GM15510 (cell line): ENCODE measurements around the gene CDKN2AIP.

ENCODE experiments used
- POLR2A ChIP-seq: IDR thresholded peaks from 3 replicates; pipeline ENCODE4 v1.6.1; 2011; ENCODE audit warnings: borderline replicate concordance; ENCODE audit not compliant: insufficient read length; ENCODE audit errors: extremely low read depth

Gene CDKN2AIP

GRCh38 chr4:183444214-183445096, at the start of gene CDKN2AIP:
TSS of gene CDKN2AIP (plus strand) at chr4:183444636. CDS start at chr4:183444798, 162 bp downstream.
- TF ChIP-seq POLR2A, result peak; percentile 88

DNA sequence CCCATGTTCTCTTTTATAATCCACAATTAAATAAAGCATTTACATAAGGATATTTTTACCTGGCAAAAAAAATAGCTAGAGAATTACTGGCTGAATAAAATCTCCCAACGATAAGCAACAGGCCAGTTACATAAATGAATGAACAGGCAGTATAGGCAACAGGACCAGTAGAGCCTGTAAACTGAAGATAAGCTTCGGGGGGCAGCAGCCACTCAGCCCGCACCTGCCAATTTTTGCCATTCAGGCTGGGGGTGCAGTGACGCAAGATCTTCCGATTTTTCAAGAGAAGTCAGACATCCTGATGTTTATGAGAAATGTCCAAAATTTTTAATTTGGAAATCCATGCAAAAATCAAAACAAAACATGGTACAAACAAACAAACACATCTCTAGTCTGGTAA, 49.0 kb upstream of the CDKN2AIP start:
- TF ChIP-seq POLR2A, result no peak

DNA sequence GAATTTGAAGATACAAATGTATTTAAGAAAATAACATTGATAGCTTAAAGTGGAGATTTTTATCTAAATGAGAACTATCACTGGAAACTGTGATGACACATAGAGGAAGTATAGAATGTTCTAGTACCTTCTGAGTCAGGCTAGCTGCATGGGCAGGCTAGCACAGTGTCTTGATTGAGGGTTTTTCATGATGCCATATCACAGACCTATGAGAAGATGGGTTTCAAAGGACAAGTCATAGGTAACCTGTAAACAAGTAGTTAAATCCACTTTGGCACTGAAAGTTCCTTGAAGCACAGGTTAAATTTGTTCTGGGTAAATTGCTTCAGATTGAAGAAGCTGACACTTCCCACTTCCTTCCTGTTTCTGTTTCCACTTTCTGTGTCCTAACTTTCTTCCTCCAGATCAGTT, 48.2 kb upstream of the CDKN2AIP start:
- TF ChIP-seq POLR2A, result no peak

- no peak for TF ChIP-seq POLR2A
Observed at GRCh38 chr4:183397741-183398297, 46.6 kb upstream of the CDKN2AIP start.

- TF ChIP-seq POLR2A, result no peak
Observed at GRCh38 chr4:183398298-183399125, 45.9 kb upstream of the CDKN2AIP start.

- no peak for TF ChIP-seq POLR2A
Observed at GRCh38 chr4:183399126-183399522, 45.3 kb upstream of the CDKN2AIP start.

DNA sequence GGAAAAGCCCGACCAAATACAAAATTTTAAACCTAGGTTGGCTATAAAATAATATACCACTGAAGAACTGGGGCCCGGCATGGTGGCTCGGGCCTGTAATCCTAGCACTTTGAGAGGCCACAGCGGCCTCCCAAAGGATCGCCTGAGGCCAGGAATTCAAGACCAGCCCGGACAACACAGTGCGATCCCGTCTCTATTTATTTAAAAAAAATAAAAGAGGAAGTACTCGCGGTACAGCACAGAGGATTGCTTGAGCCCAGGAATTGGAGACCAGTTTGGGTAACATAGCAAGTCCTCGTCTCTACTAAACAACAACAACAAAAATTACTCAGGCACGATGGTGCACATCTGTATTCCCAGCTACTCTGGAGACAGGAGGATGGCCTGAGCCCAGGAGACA, 44.8 kb upstream of the CDKN2AIP start:
- TF ChIP-seq POLR2A, result no peak

- TF ChIP-seq POLR2A, result no peak
Observed at GRCh38 chr4:183400035-183400434, 44.4 kb upstream of the CDKN2AIP start.

- TF ChIP-seq POLR2A, result no peak
Observed at GRCh38 chr4:183401473-183401872, 43.0 kb upstream of the CDKN2AIP start.

- TF ChIP-seq POLR2A, result no peak
Observed at GRCh38 chr4:183402771-183403170, 41.7 kb upstream of the CDKN2AIP start.

DNA sequence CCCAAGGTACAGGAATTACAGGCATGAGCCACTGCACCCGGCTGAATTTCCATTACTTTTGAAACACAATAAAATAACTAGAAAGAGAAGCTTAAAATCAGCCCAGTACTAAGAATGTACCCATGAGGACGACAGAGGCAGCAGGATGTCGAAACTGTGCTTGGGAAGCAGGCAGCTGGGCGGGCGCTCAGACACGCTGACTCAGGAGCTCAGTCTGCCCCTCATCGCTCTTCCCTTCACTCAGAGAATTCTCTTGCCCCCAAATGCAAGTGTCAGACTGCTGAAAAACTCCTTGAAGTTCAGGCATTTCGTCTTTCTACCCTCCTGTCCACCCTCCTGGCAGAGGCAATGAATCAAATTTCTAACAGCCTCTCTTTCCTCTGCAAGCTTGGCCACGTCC, 41.0 kb upstream of the CDKN2AIP start:
- no peak for TF ChIP-seq POLR2A

- TF ChIP-seq POLR2A, result no peak
Observed at GRCh38 chr4:183403961-183404360, 40.5 kb upstream of the CDKN2AIP start.

GRCh38 chr4:183405303-183405702, 39.1 kb upstream of the CDKN2AIP start:
- TF ChIP-seq POLR2A, result no peak

DNA sequence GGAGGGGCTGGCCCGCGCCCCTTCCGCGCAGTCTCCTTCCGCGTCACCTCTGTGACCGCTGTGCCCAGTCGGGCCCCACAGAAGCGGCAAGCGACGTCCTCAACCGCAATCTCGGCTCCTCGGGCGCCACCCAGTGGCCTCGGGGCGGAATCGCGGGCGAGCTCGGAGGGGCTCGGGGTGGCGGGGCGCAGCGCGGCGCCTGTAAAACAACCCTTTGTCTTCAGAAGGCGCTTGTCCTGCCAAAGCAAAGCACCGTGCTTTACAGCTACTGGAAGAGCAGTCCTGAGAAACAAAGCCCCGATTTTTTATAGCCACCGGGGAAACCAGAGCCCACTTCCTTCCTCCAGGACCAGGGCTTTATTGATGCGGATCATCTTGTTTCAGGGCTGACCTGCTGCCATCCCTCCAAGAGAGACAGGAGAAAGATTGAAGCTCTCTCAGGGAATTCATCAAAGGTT, 37.3 kb upstream of the CDKN2AIP start:
- TF ChIP-seq POLR2A, result no peak

DNA sequence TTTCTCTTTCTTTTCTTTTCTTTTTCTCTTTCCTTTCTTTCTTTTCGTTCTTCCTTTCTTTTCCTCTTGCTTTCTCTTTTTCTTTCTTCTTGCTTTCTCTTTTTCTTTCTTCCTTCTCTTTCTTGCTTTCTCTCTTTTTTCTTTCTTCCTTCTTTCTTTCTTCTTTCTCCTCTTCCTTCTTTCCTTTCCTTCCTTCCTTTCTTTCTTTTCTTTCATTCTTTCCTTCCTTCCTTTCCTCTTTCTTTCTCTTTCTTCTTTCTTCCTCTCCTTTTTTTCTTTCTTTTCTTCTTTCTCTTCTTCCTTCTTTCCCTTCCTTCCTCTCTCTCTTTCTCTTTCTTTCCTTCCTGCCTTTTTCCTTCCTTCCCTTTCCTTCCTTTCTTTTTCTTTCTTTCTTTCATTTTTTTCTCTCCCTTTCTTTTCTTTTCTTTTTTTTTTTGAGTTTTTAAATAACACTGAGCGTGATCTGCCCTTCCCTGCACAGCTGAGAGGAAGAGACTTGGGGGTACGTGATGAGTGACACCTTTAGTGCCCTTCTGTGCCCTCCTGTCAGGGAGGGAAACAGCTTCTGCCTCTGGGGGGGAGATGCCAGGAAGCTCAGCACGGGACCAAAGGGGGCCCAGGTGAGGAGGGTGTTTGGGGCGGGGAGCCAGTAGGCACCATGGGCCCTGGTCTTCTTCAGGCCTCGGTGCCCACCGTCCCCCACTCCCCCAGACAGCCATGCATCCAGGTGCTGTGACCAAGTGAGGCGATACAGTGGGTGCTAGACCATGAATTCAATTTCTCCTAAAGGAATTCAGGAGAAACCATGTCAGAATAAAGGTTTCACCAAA, 36.6 kb upstream of the CDKN2AIP start:
- no peak for TF ChIP-seq POLR2A

DNA sequence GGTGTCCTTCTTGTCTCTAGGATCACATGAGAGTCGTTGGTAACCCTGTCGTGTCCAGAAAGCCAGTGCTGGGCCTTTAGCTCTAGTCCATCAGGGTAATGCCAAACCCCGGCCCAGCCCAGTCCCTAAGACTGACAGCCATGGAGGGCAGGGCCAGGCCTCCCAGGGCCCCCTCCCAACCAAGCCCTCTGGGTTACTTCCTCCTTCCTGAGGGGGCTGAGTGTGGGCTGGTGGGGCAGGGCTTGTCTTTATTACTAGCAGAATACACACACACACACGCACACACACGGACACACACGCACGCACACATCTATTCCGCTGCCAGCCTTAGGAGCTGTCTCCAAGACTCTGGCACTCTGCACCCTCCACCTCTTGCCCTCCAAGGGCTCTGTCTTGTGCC, 35.6 kb upstream of the CDKN2AIP start:
- TF ChIP-seq POLR2A, result no peak
